Left ventricle myocardium inferior (tissue), 1 donor: Measurements from ENCODE around the gene SLC38A6. TPM values are rescaled to one million over a fixed set of nuclear protein-coding genes. Genes with fewer than 3 reads are reported as not detected.

Experiments used
- DNase-seq: peaks from one replicate; pipeline ENCODE4 v3.0.0-alpha.2; 2020
- H3K27ac ChIP-seq: fragments of 200-600 bp; replicated peaks from 2 replicates; pipeline ENCODE4 v1.8.0; 2021
- H3K27me3 ChIP-seq: fragments of 200-600 bp; 2 replicates; pipeline ENCODE4 v1.8.0; 2021; ENCODE audit warnings: low read depth
- H3K36me3 ChIP-seq: fragments of 200-600 bp; 2 replicates; pipeline ENCODE4 v1.8.0; 2021
- H3K4me1 ChIP-seq: fragments of 200-600 bp; 2 replicates; pipeline ENCODE4 v1.8.0; 2021
- H3K4me3 ChIP-seq: fragments of 200-600 bp; 2 replicates; pipeline ENCODE4 v1.8.0; 2021; ENCODE audit warnings: mild to moderate bottlenecking, moderate library complexity
- H3K9me3 ChIP-seq: fragments of 200-600 bp; replicated peaks from 2 replicates; pipeline ENCODE4 v1.8.0; 2021
- CTCF ChIP-seq: fragments of 200-600 bp; IDR thresholded peaks from 2 replicates; pipeline ENCODE4 v1.8.0; 2021; ENCODE audit warnings: antibody characterized with exemption, mild to moderate bottlenecking, borderline replicate concordance
- intact Hi-C: fragments of 100-400 bp; cut with micrococcal nuclease; formaldehyde crosslinking; loops from one replicate; pipeline ENCODE4 v1.11.0; 2022
- total RNA-seq: library from RNA; stranded (reverse); fragmentation: NEBNext Ultra II Directional; extraction: Animal tissue kit (Norgen Biotek cat#: 25700); gene quantifications from one replicate; pipeline ENCODE4 v1.2.1, GENCODE V29; 2021
- donor health status: DM: no; HTN: yes; CAD: no; lungs with severe emphysema.

The SLC38A6 gene
- total RNA-seq, 1 donor from 2014 or later: 6.3 TPM

- H3K9me3 ChIP-seq: no peaks in the 10 kb centered on the region
- H3K27me3 ChIP-seq: no peaks in the 10 kb centered on the region
- DNase-seq: no peak
- no peak for TF ChIP-seq CTCF
- peaks cover 22% of the 10 kb centered on the region for H3K4me1 ChIP-seq
- intact Hi-C loops: no loop called here
- H3K36me3 ChIP-seq: no peaks in the 10 kb centered on the region
- no peak overlapping the region for H3K27ac ChIP-seq
- H3K4me3 ChIP-seq: no peak overlapping the region
Measured at GRCh38 chr14:60945984-60946383, 35.1 kb upstream of the SLC38A6 start.

- H3K27ac ChIP-seq: no peak overlapping the region
- intact Hi-C loops: no loop called here
- H3K4me3 ChIP-seq: no peak overlapping the region
- no peaks in the 10 kb centered on the region for H3K9me3 ChIP-seq
- no peak for TF ChIP-seq CTCF
- no peaks in the 10 kb centered on the region for H3K36me3 ChIP-seq
- H3K27me3 ChIP-seq: no peaks in the 10 kb centered on the region
- H3K4me1 ChIP-seq: peaks cover 26% of the 10 kb centered on the region
- no peak for DNase-seq
Measured at GRCh38 chr14:60946773-60947172, 34.3 kb upstream of the SLC38A6 start.

- peaks cover 7% of the 10 kb centered on the region for H3K4me1 ChIP-seq
- peak overlapping the region; percentile 53 for H3K27ac ChIP-seq
- peaks cover 39% of the 10 kb centered on the region for H3K9me3 ChIP-seq
- no peak for DNase-seq
- no peak overlapping the region for H3K4me3 ChIP-seq
- H3K36me3 ChIP-seq: peaks cover 4% of the 10 kb centered on the region
- intact Hi-C loops: no loop called here
- no peak for TF ChIP-seq CTCF
- no peaks in the 10 kb centered on the region for H3K27me3 ChIP-seq
Measured at GRCh38 chr14:60951776-60952435, 29.1 kb upstream of the SLC38A6 start.

GRCh38 chr14:60956202-60956601 is 24.8 kb upstream of the SLC38A6 start:
- H3K9me3 ChIP-seq: peaks cover 72% of the 10 kb centered on the region
- H3K27me3 ChIP-seq: no peaks in the 10 kb centered on the region
- intact Hi-C loops: no loop called here
- no peak overlapping the region for H3K27ac ChIP-seq
- DNase-seq: no peak
- H3K4me3 ChIP-seq: no peak overlapping the region
- peaks cover 7% of the 10 kb centered on the region for H3K4me1 ChIP-seq
- H3K36me3 ChIP-seq: peaks cover 18% of the 10 kb centered on the region
- no peak for TF ChIP-seq CTCF

- DNase-seq: no peak
- intact Hi-C loops: no loop called here
- H3K9me3 ChIP-seq: peaks cover 72% of the 10 kb centered on the region
- H3K36me3 ChIP-seq: peaks cover 18% of the 10 kb centered on the region
- H3K27ac ChIP-seq: no peak overlapping the region
- H3K4me3 ChIP-seq: no peak overlapping the region
- peaks cover 4% of the 10 kb centered on the region for H3K4me1 ChIP-seq
- no peak for TF ChIP-seq CTCF
- no peaks in the 10 kb centered on the region for H3K27me3 ChIP-seq
Measured at GRCh38 chr14:60956632-60957031, 24.4 kb upstream of the SLC38A6 start.

- no peak for DNase-seq
- H3K4me1 ChIP-seq: no peaks in the 10 kb centered on the region
- no peak for TF ChIP-seq CTCF
- intact Hi-C loops: no loop called here
- H3K9me3 ChIP-seq: peaks cover 68% of the 10 kb centered on the region
- peaks cover 18% of the 10 kb centered on the region for H3K36me3 ChIP-seq
- H3K27ac ChIP-seq: no peak overlapping the region
- no peaks in the 10 kb centered on the region for H3K27me3 ChIP-seq
- no peak overlapping the region for H3K4me3 ChIP-seq
Measured at GRCh38 chr14:60958146-60958545, 22.9 kb upstream of the SLC38A6 start.
